Transverse colon (tissue), 4 donors: ENCODE measurements around the gene OAS1. TPM values are rescaled to one million over a fixed set of nuclear protein-coding genes. Genes with fewer than 3 reads are reported as not detected.
"Not testable (repeated sequence)": the region's sequence is repeated elsewhere in the genome, so short reads cannot be mapped to it uniquely, and the experiment has no call there.

ENCODE experiments used
- DNase-seq: peaks from one replicate; pipeline ENCODE4 v3.0.0-alpha.2; 2019
- H3K27ac ChIP-seq, 4 donors: fragments of 200-600 bp; sonication (generic); 2 replicates each; pipeline ENCODE4 v1.5.1; 2016 to 2018; ENCODE audit warnings: inconsistent platforms in 4 of 4
- H3K27me3 ChIP-seq: fragments of 200-600 bp; sonication (generic); 2 replicates; pipeline ENCODE4 v1.5.1; 2017; ENCODE audit warnings: inconsistent platforms
- H3K36me3 ChIP-seq, 4 donors: fragments of 200-600 bp; sonication (generic); 2 replicates each; pipeline ENCODE4 v1.5.1; 2017 to 2019; ENCODE audit warnings: inconsistent platforms in 4 of 4
- H3K4me1 ChIP-seq, 4 donors: fragments of 200-600 bp; sonication (generic); 2 replicates each; pipeline ENCODE4 v1.5.1; 2017 to 2020; ENCODE audit warnings: inconsistent platforms in 4 of 4
- H3K4me3 ChIP-seq, 4 donors: fragments of 200-600 bp; sonication (generic); 1 replicate in 1 of 4; 2 replicates in 3 of 4; pipeline versions ENCODE4 v1.5.1 to v1.6.1; 2017 to 2019; ENCODE audit warnings: inconsistent platforms in 4 of 4
- H3K9me3 ChIP-seq, 2 donors: fragments of 200-600 bp; sonication (generic); 2 replicates each; pipeline ENCODE4 v1.5.1; 2017 to 2019; ENCODE audit warnings: inconsistent platforms in 2 of 2
- EP300 ChIP-seq: sonication (generic); formaldehyde crosslinking; IDR thresholded peaks from one replicate; pipeline ENCODE4 v1.6.1; 2017; ENCODE audit warnings: antibody characterized with exemption, low read depth
- POLR2A ChIP-seq: fragments of 450-650 bp; IDR thresholded peaks from one replicate; pipeline ENCODE4 v1.6.1; 2016; ENCODE audit warnings: antibody characterized with exemption, mild to moderate bottlenecking, moderate library complexity
- POLR2AphosphoS5 ChIP-seq, 3 donors: sonication (generic); formaldehyde crosslinking; IDR thresholded peaks; one replicate each; pipeline ENCODE4 v1.6.1; 2016; ENCODE audit warnings: antibody characterized with exemption in 3 of 3
- WGBS, 2 donors: methylation state at CpG; one replicate each; pipeline ENCODE4 v1.1.5; 2018; ENCODE audit warnings: low coverage in 1 of 2; 5-methylcytosine and 5-hydroxymethylcytosine counted together
- in situ Hi-C, 4 donors: fragments of 200-750 bp; cut with MboI; loops; one replicate each; pipeline versions ENCODE4 v1.15.0 to v1.15.1; 2017; ENCODE audit warnings: low sequenced_read_pairs in 3 of 4, low pct_ligation_motif_present in 1 of 4, low pct_unique_long_range_greater_than_20kb in 1 of 4
- intact Hi-C: fragments of 100-400 bp; cut with DNase I; formaldehyde crosslinking; loops from one replicate; pipeline ENCODE4 v1.15.1; 2023; ENCODE audit warnings: low total_unique reads
- total RNA-seq, 4 donors: library from RNA; depleted of rRNA; stranded (reverse); fragments of >200 nt; gene quantifications; one replicate each; pipeline ENCODE4 v1.1.0, GENCODE V29; 2016
- TF ChIP-seq, protein P1 (sequence below), 5 experiments: fragments of 200-600 bp in 3 of 5; fragments of 450-650 bp in 2 of 5; sonication (generic) in 3 of 5; IDR thresholded peaks; 1 replicate in 2 of 5; 2 replicates in 3 of 5; pipeline ENCODE4 v1.5.1; 2016 to 2017; ENCODE audit warnings: antibody characterized with exemption in 5 of 5, inconsistent platforms in 3 of 5, mild to moderate bottlenecking in 2 of 5, moderate library complexity in 1 of 5

Gene OAS1
- total RNA-seq, 4 donors from 2014 or later: 30.1 to 101 (median 82.1) TPM

DNA sequence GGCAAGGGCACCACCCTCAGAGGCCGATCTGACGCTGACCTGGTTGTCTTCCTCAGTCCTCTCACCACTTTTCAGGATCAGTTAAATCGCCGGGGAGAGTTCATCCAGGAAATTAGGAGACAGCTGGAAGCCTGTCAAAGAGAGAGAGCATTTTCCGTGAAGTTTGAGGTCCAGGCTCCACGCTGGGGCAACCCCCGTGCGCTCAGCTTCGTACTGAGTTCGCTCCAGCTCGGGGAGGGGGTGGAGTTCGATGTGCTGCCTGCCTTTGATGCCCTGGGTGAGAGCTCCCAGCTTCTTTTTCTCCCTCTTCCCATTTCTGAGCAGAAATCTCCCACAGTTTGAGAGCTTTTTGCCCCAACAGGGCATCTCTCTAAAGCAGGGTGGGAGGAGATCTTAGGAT is 1.8 kb downstream of the OAS1 start:
- intact Hi-C loops: no loop called here
- in situ Hi-C loops: no loop called here
- Histone ChIP-seq H3K4me3 (peak overlapping the region in 1 of 4 donors; percentile 67), H3K9me3 (peaks cover 6% of the 10 kb centered on the region in 2 donors), H3K36me3 (peaks cover 0 to 17% (median 1%) of the 10 kb centered on the region in 4 donors), H3K27ac (peak overlapping the region; percentile 13 to 90 (median 86)), H3K27me3 (no peaks in the 10 kb centered on the region), H3K4me1 (peaks cover 16 to 62% (median 52%) of the 10 kb centered on the region in 4 donors)
- TF ChIP-seq POLR2A (no peak), EP300 (no peak), POLR2AphosphoS5 (IDR thresholded peaks at IDR 0.05) (no peak)
- TF ChIP-seq, protein P1, sequence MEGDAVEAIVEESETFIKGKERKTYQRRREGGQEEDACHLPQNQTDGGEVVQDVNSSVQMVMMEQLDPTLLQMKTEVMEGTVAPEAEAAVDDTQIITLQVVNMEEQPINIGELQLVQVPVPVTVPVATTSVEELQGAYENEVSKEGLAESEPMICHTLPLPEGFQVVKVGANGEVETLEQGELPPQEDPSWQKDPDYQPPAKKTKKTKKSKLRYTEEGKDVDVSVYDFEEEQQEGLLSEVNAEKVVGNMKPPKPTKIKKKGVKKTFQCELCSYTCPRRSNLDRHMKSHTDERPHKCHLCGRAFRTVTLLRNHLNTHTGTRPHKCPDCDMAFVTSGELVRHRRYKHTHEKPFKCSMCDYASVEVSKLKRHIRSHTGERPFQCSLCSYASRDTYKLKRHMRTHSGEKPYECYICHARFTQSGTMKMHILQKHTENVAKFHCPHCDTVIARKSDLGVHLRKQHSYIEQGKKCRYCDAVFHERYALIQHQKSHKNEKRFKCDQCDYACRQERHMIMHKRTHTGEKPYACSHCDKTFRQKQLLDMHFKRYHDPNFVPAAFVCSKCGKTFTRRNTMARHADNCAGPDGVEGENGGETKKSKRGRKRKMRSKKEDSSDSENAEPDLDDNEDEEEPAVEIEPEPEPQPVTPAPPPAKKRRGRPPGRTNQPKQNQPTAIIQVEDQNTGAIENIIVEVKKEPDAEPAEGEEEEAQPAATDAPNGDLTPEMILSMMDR (IDR thresholded peaks at IDR 0.05): no peak
- 81 to 83% methylated on average over 5 to 12 of the region's 12 CpGs for WGBS, 2 donors
- DNase-seq: no peak

- Histone ChIP-seq H3K4me3 (no peak overlapping the region), H3K36me3 (peaks cover 0 to 20% (median 1%) of the 10 kb centered on the region in 4 donors), H3K9me3 (peaks cover 6 to 9% of the 10 kb centered on the region in 2 donors), H3K27ac (no peak overlapping the region), H3K27me3 (no peaks in the 10 kb centered on the region), H3K4me1 (peaks cover 13 to 50% (median 42%) of the 10 kb centered on the region in 4 donors)
- in situ Hi-C loops: no loop called here
- no peak for TF ChIP-seq POLR2A
- TF ChIP-seq, protein P1 (IDR thresholded peaks at IDR 0.05): no peak
- TF ChIP-seq POLR2AphosphoS5 (IDR thresholded peaks at IDR 0.05): no peak
- TF ChIP-seq EP300: no peak
- intact Hi-C loops: no loop called here
- DNase-seq: no peak
- 96 to 97% methylated on average over 4 of the region's 4 CpGs for WGBS, 2 donors
Observed at GRCh38 chr12:112909693-112910092, 2.9 kb downstream of the OAS1 start.

DNA sequence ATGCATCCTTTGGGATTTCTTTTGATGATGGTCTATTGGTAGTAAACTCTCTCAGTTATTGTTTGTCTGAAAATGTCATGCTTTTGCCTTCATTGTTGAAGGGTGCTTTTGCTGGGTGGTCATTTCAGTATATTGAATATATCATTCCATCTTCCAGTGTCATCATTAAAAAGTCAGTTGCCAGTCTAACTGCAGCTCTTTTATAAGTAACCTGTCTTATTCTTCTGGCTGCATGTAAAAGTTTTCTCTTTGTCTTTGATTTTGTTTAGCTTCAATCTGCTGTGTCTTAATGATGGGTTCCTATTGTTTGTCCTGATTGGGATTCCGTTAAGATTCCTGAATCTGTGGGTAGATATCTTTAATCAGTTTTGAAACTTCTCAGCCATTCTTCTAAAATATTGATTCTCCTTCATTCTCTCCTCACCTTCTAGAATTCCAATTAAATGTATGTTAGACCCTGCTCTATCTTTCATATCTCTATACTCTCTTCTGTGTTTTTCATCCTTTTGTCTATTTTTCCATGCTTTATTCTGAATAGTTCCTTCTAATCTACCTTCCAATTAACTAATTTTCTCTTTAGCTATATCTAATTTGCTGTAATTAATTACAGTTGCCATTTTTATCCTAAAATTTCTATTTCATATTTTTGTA is 6.4 kb downstream of the OAS1 start:
- Histone ChIP-seq H3K36me3 (peaks cover 0 to 30% (median 4%) of the 10 kb centered on the region in 4 donors), H3K27me3 (no peaks in the 10 kb centered on the region), H3K4me1 (peaks cover 0 to 39% (median 18%) of the 10 kb centered on the region in 4 donors), H3K9me3 (peaks cover 6 to 9% of the 10 kb centered on the region in 2 donors), H3K4me3 (no peak overlapping the region), H3K27ac (no peak overlapping the region)
- no peak for TF ChIP-seq POLR2A
- no peak for TF ChIP-seq POLR2AphosphoS5 (IDR thresholded peaks at IDR 0.05)
- no peak for TF ChIP-seq EP300
- TF ChIP-seq, protein P1 (IDR thresholded peaks at IDR 0.05): no peak
- no peak for DNase-seq
- in situ Hi-C loops (no loop called here), intact Hi-C loops (no loop called here)
- 100% methylated on average over 1 of the region's 1 CpG for WGBS, 2 donors

DNA sequence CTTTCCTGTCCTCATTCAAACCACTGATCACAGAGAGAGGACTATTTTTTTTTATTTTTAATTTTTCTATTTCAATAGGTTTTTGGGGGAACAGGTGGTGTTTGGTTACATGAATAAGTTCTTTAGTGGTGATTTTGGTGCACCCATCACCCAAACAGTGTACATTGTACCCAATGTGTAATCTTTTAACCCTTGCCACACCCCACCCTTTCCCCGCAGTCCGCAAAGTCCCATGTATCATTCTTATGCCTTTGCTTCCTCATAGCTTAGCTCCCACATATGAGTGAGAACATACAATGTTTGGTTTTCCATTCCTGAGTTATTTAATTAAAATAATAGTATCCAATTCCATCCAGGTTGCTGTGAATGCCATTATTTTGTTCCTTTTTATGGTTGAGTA is 7.1 kb downstream of the OAS1 start:
- WGBS, 2 donors: 83 to 91% methylated on average over 2 of the region's 2 CpGs
- peaks cover 0 to 38% (median 5%) of the 10 kb centered on the region in 4 donors for H3K36me3 ChIP-seq
- not testable (repeated sequence) for H3K27me3 ChIP-seq

More for the DNA sequence above, 7.1 kb downstream of the OAS1 start:
- intact Hi-C loops, in situ Hi-C loops, H3K27ac ChIP-seq, H3K4me3 ChIP-seq, H3K9me3 ChIP-seq, DNase-seq: not testable (repeated sequence)
- H3K4me1 ChIP-seq: peaks cover 0 to 32% (median 11%) of the 10 kb centered on the region in 4 donors
